Measurements from ENCODE around the gene HSPA9. TPM values are rescaled to one million over a fixed set of nuclear protein-coding genes. Genes with fewer than 3 reads are reported as not detected.

The HSPA9 gene
- polyA plus RNA-seq, 3 donors: 67.8 to 82.4 (median 81.8) TPM

DNA sequence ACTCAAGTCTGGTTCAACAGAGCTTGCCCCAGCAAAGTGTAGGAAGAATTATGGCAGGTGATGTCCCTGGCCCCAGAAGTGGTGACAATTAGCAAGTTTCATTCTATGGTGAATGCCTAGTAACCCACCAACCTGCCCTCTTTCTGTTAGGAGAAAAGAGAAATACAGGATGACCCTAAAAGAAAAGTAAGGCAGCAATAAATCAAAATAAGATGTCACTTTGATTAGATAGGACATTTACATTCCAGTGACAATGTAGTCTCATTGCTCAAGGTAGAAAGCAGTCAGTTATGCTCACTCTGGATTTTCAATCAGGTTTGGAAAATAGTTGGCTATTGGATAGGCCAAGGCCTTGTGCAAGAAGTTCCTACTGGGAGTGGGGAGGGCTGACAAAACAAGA, 5.6 kb upstream of the HSPA9 start:
- no peak overlapping the region for H3K4me2 ChIP-seq (replicated peaks; ENCODE audit: extremely low read depth, low read length, poor library complexity, severe bottlenecking)
- H3K27me3 Mint-ChIP-seq (ENCODE audit: low read depth in 3 of 3): peaks cover 0 to 2% (median 0%) of the 10 kb centered on the region in 3 donors
- no peak overlapping the region for H3K27ac ChIP-seq (ENCODE audit: low read depth in 1 of 2, low read length in 2 of 2)
- H3K9me3 Mint-ChIP-seq: peaks cover 0 to 3% (median 0%) of the 10 kb centered on the region in 7 donors
- no peak overlapping the region for H3K9ac ChIP-seq (ENCODE audit: insufficient read depth, low read length, poor library complexity, severe bottlenecking)
- no peaks in the 10 kb centered on the region for H3K36me3 Mint-ChIP-seq
- no peaks in the 10 kb centered on the region for H3K36me3 ChIP-seq (replicated peaks in 1 of 2; ENCODE audit: control insufficient read depth in 1 of 2, insufficient read depth in 2 of 2, low read length in 2 of 2)
- TF ChIP-seq CTCF (IDR thresholded peaks at IDR 0.05): no peak
- no peaks in the 10 kb centered on the region for H3K79me2 ChIP-seq (ENCODE audit: insufficient read depth, low read length)
- no peak overlapping the region for H3K27ac Mint-ChIP-seq
- H3K4me3 Mint-ChIP-seq: no peak overlapping the region
- peaks cover 4 to 6% of the 10 kb centered on the region in 2 donors for H3K4me1 ChIP-seq (ENCODE audit: control insufficient read depth in 1 of 2, insufficient read depth in 2 of 2, low read length in 2 of 2)
- no peak overlapping the region for H3K4me3 ChIP-seq (replicated peaks in 1 of 3; ENCODE audit: low read depth in 2 of 3, low read length in 3 of 3)
- intact Hi-C loops (cut with micrococcal nuclease): loop anchor here in 1 of 2 donors (10.0 kb wide), 1 partner anchor 54 kb away; no protein-coding TSS in a partner anchor
- no peak overlapping the region for H2AFZ ChIP-seq (ENCODE audit: insufficient read depth, low read depth, low read length, poor library complexity, severe bottlenecking)
- H3K4me1 Mint-ChIP-seq: peaks cover 6% of the 10 kb centered on the region
- no peaks in the 10 kb centered on the region for H3K27me3 ChIP-seq (ENCODE audit: control insufficient read depth in 2 of 2, insufficient read depth in 2 of 2, low read length in 2 of 2)
- H4K20me1 ChIP-seq (ENCODE audit: insufficient read depth, low read length): no peaks in the 10 kb centered on the region
- no peak for DNase-seq
- no peaks in the 10 kb centered on the region for H3K9me3 ChIP-seq (replicated peaks in 1 of 2; ENCODE audit: control insufficient read depth in 1 of 2, insufficient read depth in 1 of 2, low read length in 2 of 2)

- TF ChIP-seq CTCF (IDR thresholded peaks at IDR 0.05): no peak
- peaks cover 0 to 2% (median 0%) of the 10 kb centered on the region in 3 donors for H3K27me3 Mint-ChIP-seq (ENCODE audit: low read depth in 3 of 3)
- Histone ChIP-seq H3K4me1 (ENCODE audit: control insufficient read depth in 1 of 2, insufficient read depth in 2 of 2, low read length in 2 of 2) (peaks cover 4 to 8% of the 10 kb centered on the region in 2 donors), H3K9me3 (replicated peaks in 1 of 2; ENCODE audit: control insufficient read depth in 1 of 2, insufficient read depth in 1 of 2, low read length in 2 of 2) (no peaks in the 10 kb centered on the region), H3K27me3 (ENCODE audit: control insufficient read depth in 2 of 2, insufficient read depth in 2 of 2, low read length in 2 of 2) (no peaks in the 10 kb centered on the region), H3K4me2 (replicated peaks; ENCODE audit: extremely low read depth, low read length, poor library complexity, severe bottlenecking) (no peak overlapping the region), H3K4me3 (replicated peaks in 1 of 3; ENCODE audit: low read depth in 2 of 3, low read length in 3 of 3) (no peak overlapping the region), H3K79me2 (ENCODE audit: insufficient read depth, low read length) (peaks cover 1% of the 10 kb centered on the region), H4K20me1 (ENCODE audit: insufficient read depth, low read length) (no peaks in the 10 kb centered on the region), H3K9ac (ENCODE audit: insufficient read depth, low read length, poor library complexity, severe bottlenecking) (no peak overlapping the region), H3K36me3 (replicated peaks in 1 of 2; ENCODE audit: control insufficient read depth in 1 of 2, insufficient read depth in 2 of 2, low read length in 2 of 2) (no peaks in the 10 kb centered on the region), H3K27ac (ENCODE audit: low read depth in 1 of 2, low read length in 2 of 2) (no peak overlapping the region), H2AFZ (ENCODE audit: insufficient read depth, low read depth, low read length, poor library complexity, severe bottlenecking) (no peak overlapping the region)
- no peak for DNase-seq
- H3K9me3 Mint-ChIP-seq: peaks cover 0 to 3% (median 0%) of the 10 kb centered on the region in 7 donors
- intact Hi-C loops (cut with micrococcal nuclease): loop anchor here in 1 of 2 donors (10.0 kb wide), 1 partner anchor 55 kb away; no protein-coding TSS in a partner anchor
- H3K4me1 Mint-ChIP-seq: peaks cover 7% of the 10 kb centered on the region
- no peak overlapping the region for H3K4me3 Mint-ChIP-seq
- WGBS (ENCODE audit: insufficient coverage): no CpG with 5 or more reads among the region's 2 CpGs
- H3K36me3 Mint-ChIP-seq: no peaks in the 10 kb centered on the region
- no peak overlapping the region for H3K27ac Mint-ChIP-seq
These were observed 4.8 kb upstream of the HSPA9 start for GRCh38 chr5:138580001-138580400.
